Stimulated activated naive CD8-positive, alpha-beta T cell treated with anti-CD3 and anti-CD28 coated beads, Interleukin-15, Interleukin-2, amounts not matched to agents 100 U/mL and 50 U/mL, for 24 hours (primary cell): Measurements from ENCODE around the gene SCRN3.
"Not testable (repeated sequence)": the region's sequence is repeated elsewhere in the genome, so short reads cannot be mapped to it uniquely, and the experiment has no call there.

Experiments used
- ATAC-seq: fragments of 150-1000 bp; cut with Tn5 transposase; one replicate; pipeline ENCODE4 v1.10.0; 2021
- DNase-seq: peaks from one replicate; pipeline ENCODE4 v3.0.0; 2021

Gene SCRN3, protein sequence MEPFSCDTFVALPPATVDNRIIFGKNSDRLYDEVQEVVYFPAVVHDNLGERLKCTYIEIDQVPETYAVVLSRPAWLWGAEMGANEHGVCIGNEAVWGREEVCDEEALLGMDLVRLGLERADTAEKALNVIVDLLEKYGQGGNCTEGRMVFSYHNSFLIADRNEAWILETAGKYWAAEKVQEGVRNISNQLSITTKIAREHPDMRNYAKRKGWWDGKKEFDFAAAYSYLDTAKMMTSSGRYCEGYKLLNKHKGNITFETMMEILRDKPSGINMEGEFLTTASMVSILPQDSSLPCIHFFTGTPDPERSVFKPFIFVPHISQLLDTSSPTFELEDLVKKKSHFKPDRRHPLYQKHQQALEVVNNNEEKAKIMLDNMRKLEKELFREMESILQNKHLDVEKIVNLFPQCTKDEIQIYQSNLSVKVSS

DNA sequence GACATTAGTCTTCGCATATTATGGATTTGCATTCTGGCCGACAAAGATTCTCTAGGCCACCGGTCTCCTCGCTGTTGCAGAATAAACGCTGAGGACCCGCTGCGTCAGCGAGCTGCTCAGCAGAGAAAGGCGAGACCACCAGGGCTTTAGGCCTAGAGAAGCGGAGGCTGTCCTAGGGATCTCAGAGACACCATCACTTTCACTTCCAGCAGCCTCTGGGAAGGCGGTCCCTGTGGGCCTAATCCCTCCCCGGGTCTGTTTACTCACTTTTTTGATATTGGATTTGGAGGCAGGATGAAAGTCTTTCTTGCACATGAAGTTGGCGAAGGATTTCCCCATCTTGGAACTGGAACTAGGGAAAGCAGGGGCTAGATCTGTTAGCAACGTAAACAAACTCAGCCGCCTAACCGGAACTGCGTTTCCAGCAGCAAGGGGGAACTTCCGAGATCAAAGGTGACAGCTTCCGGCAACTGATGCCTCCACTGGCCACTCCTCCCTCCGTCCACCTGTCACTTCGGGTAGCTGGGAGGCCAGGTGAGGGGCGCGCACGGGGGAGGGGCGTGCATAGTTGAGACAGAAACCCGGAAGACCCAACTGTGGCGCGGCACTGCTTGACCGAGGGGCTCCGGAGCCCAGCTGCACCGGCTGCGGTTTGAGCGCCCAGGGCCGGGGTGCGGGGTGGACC is at the start of gene SCRN3:
Gene SCRN3, plus strand, starts transcription at position 447 of the 685 bp plus-strand sequence. CDS start 2,554 bp downstream, outside the sequence.
- ATAC-seq (peak; percentile 92), DNase-seq (peak; percentile 75)

DNA sequence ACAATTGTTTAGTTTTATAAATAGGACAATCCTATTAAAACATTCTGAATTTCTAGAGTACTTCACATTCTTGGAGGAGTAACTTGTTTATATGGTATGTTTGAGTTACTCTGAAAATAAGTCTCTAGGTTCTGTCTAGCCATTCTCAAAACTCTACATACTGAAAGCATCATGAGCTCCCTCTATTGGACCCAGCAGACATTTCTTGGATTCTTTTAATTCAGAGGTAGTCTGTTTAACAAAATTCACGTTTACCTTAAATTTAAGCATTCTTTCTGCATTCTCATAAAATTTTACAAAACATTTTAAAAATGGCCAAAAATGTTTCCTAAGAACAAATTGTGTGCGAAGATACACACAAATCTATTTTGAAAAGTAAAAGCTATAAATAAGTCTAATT is 45.5 kb upstream of the SCRN3 start:
- no peak for DNase-seq
- no peak for ATAC-seq

DNA sequence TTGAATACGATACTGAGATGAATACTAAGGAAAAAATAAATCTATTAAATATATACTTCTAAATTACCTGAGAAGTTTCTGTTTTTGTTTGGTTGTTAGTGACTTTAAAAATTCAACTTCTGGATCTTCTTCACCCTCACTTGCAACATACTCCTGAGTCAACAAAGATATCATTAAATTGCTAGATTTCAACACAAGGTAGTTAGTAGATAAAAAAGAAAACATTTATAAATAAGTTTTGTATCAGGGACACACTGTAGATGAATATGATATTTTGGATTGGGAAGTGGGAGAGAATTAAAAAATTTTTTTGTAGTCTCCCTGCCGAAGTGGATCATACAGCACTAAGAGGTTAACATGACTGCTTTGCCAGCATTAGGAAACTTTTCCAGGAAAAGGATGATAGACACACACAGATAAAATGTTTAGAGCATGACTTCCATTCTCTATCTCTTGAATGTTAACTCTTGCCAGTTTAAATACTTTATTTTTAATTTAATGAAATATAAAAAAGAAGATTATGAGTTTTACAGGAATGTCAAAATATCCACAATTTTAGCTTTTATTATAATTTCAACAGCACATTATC is 44.8 kb upstream of the SCRN3 start:
- no peak for ATAC-seq
- no peak for DNase-seq

DNA sequence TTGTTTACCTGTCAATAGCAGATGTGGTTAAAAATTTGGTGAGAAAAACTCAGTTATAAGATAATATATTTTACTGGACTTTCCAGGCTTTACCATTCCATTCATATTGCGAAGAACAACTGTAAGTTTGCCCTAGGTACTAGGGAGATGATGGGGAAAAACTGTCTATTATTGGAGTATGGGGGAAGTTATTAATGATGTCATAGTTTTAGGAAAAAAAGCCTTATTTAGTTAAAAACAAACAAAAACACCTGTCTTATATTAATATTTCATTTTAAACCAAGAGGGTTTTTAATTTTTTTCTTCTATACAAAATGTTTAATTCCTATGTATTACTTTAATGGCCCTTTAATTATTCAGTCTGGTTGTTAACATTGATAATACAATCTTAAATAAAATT is 42.5 kb upstream of the SCRN3 start:
- DNase-seq (no peak), ATAC-seq (no peak)

DNA sequence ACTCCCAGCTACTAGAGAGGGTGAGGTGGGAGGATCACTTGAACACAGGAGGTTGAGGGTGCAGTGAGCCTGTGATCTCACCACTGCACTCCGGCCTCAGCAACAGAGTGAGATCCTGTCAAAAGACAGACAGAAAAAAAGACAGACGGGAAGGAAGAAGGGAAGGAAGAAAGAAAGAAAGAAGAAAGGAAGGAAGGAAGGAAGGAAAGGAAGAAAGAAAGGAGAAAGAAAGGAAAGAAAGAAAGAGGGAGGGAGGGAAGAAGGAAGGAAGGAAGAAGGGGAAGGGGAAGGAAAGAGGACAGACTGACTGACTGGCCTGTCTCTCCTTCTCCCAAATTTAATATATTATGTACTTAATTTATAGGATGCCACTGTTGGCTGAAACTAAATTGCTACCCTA is 39.2 kb upstream of the SCRN3 start:
- DNase-seq (no peak), ATAC-seq (no peak)

DNA sequence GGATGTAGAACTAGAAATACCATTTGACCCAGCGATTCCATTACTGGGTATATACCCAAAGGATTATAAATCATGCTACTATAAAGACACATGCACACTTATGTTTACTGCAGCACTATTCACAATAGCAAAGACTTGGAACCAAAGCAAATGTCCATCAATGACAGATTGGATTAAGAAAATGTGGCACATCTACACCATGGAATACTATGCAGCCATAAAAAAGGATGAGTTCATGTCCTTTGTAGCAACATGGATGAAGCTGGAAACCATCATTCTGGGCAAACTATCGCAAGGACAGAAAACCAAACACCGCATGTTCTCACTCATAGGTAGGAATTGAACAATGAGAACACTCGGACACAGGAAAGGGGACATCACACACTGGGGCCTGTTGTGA is 35.9 kb upstream of the SCRN3 start:
- not testable (repeated sequence) for DNase-seq, ATAC-seq

DNA sequence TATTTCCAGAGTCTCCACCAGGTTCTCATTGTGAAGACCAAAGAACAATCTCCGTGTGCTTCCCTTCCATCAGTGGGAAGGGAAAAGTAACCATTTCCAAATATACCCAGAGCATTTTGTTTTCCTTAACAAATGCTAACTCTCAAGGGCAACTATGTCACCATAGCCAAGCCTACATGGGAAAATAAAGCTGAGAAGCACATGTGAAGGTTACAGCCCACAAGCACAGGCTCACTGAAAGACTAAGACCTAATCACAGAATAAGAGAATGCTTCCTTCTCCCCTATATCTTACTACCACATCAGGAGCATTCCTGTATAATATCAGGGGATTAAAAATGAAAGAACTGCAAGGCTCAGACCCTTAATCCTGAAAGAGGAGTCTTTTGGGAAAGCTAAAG is 32.6 kb upstream of the SCRN3 start:
- DNase-seq: no peak
- ATAC-seq: no peak

DNA sequence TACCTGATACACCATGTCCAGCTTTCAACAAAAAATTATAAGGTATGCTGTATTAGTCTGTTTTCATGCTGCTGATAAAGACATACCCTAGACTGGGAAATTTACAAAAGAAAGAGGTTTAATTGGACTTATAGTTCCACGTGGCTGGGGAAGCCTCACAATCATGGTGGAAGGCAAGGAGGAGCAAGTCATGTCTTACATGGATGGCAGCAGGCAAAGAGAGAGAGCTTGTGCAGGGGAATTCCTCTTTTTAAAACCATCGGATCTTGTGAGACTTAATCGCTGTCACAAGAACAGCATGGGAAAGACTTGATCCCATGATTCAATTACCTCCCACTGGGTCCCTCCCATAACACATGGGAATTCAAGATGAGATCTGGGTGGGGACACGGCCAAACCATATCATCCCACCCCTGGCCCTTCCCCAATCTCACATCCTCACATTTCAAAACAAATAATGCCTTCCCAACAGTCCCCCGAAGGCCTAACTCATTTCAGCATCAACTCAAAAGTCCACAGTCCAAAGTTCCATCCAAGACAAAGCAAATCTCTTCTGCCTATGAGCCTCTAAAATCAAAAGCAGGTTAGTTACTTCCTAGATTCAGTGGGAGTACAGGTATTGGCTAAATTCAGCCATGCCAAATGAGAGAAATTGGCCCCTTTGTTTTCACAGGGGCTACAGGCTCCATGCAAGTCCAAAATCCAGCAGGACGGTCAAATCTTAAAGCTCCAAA is 31.9 kb upstream of the SCRN3 start:
- ATAC-seq, DNase-seq: not testable (repeated sequence)

DNA sequence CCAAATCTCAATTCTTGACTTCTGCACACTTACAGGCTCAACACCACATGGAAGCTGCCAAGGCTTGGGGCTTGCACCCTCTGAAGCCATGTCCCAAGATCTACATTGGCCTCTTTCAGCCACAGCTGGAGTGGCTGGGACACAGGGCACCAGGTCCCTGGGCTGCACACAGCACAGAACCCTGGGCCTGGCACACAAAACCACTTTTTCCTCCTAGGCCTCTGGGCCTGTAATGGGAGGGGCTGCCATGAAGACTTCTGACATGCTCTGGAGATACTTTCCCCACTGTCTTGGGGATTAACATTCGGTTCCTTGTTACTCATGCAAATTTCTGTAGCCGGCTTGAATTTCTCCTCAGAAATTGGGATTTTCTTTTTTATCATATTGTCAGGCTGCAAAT is 30.9 kb upstream of the SCRN3 start:
- DNase-seq (no peak), ATAC-seq (no peak)

DNA sequence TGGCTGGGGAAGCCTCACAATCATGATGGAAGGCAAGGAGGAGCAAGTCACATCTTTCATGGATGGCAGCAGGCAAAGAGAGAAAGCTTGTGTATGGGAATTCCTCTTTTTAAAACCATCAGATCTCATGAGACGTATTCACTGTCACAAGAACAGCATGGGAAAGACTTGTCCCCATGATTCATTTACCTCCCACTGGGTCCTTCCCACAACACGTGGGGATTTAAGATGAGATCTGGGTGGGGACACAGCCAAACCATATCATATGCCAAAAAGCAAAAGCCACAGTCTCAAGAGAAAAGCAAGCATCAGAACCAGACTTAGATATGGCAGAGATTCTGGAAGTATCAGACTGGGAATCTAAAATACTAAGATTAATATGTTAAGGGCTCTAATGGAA is 30.0 kb upstream of the SCRN3 start:
- DNase-seq (no peak), ATAC-seq (no peak)

DNA sequence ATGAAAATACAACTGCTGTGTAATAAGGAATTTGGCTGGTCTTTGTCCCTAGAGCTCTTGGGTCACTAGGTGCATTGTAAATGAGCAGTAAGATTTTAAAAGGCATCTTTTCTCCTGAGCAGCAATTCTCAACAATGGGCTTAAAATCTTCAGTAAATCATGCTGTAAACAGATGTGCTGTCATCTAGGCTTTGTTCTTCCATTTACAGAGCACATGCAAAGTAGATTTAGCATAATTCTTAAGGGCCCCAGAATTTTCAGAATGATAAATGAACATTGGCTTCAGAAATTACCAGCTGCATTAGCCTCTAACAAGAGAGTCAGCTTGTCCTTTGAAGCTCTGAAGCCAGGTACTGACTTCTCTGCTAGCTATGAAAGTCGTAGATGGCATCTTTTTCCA is 26.8 kb upstream of the SCRN3 start:
- DNase-seq: no peak
- ATAC-seq: no peak

DNA sequence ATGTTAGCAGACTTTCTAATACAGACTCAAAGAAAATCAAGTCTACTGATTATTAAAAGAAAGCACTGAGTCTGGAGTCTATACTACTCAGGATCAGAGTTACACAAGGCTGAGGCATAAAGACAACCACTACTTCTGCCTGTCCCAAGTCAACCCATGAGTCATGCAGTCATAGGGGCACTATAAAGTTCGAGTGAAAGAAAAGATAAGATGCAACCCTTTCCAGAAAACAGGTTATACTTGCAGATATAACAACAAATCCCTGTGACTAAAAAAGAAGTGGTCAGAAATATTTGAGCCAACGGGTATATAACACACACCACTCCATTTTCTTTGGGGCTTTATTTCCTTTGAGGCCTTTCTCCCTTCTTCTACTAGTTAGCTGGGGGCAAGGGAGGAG is 18.6 kb upstream of the SCRN3 start:
- ATAC-seq (no peak), DNase-seq (no peak)

DNA sequence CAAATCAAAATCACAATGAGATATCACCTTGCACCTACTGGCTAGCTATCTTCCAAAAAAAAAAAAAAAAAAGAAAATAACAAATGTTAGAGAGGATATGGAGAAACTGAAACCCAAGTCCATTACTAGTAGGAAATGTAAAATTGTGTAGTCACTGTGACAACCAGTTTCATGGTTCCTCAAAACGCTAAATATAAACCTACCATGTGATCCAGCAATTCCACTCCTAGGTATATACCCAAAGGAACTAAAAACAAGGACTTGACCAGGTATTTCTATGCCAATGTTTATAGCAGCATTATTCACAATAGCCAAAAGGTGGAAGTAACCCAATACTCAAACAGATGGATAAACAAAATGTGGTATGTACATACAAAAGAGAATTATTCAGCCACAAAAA is 11.7 kb upstream of the SCRN3 start:
- DNase-seq (no peak), ATAC-seq (no peak)

DNA sequence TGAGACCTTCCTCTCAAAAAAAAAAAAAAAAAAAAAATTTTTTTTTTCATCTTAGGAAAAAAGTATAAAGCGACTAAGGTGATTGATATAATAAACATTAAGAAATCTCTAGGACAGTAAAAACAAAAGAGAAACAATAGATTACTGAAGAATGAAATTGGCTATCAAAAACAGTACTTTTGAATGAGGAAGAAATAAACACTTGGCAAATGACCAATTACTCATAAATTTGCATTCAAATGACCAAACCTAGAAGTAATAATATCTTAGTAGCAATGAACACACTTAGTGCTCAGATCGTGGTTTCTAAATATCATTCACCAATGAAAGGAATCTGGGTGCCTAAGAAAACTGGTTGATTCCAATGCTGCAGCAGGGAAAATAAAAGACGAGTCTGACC is 10.3 kb upstream of the SCRN3 start:
- DNase-seq: no peak
- ATAC-seq: no peak

DNA sequence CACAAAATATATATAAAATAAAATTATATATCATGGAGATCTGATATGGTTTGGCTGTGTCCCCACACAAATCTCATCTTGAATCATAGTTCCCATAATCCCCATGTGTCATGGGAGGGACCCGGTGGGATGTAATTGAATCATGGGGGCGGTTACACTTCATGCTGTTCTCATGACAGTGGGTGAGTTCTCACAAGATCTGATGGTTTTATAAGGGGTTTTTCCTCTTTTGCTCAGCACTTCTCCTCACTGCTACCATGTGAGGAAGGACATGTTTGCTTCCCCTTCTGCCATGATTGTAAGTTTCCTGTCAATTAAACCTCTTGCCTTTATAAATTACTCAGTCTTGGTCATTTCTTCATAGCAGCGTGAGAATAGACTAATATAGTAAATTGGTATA is 6.8 kb upstream of the SCRN3 start:
- DNase-seq, ATAC-seq: not testable (repeated sequence)

DNA sequence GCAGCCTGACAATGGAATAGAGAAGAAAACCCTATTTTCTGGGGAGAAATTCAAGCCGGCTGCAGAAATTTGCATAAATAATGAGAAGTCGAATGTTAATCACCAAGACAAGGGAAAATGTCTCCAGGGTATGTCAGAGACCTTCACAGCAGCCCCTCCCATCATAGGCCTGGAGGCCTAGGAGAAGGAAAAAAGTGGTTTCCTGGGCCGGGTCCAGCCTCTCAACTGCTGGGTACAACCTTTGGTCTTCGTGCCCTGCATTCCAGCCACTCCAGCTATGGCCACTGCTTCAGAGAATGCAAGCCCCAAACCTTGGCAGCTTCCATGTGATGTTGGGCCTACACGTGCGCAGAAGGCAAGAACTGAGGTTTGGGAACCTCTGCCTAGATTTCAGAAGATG is 6.0 kb upstream of the SCRN3 start:
- ATAC-seq (no peak), DNase-seq (no peak)

DNA sequence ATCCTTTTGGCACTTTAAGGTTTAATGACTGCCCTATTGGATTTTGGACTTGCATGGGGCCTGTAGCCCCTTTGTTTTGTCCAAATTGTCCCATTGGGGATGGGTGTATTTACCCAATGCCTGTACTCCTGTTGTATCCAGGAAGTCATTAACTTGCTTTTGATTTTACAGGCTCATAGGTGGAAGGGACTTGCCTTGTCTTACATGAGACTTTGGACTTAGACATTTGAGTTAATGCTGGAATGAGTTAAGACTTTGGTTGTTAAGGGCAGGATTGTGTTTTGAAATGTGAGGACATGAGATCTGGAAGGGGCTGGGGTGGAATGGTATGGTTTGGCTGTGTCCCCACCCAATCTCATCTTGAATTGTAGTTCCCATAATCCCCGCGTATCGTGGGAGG is 5.2 kb upstream of the SCRN3 start:
- ATAC-seq, DNase-seq: not testable (repeated sequence)

DNA sequence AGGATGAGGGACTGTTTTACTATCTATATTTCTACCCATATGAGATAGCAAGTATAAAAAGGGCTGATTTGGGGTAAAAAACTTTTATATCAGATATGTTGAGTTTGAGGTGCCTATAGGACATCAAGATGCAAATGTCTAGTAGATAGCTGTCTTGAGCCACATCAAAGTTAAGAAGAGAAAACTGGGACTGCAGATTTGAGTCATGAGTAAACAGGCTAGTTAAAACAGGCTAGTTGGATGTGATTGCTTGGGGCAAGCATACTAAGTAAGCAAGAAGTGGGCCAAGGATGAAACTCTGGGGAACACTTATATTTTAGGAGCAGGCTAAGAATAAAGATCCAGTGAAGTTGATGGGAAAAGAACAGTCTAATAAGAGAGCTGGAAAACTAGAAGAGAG is 2.8 kb upstream of the SCRN3 start:
- ATAC-seq (no peak), DNase-seq (no peak)

DNA sequence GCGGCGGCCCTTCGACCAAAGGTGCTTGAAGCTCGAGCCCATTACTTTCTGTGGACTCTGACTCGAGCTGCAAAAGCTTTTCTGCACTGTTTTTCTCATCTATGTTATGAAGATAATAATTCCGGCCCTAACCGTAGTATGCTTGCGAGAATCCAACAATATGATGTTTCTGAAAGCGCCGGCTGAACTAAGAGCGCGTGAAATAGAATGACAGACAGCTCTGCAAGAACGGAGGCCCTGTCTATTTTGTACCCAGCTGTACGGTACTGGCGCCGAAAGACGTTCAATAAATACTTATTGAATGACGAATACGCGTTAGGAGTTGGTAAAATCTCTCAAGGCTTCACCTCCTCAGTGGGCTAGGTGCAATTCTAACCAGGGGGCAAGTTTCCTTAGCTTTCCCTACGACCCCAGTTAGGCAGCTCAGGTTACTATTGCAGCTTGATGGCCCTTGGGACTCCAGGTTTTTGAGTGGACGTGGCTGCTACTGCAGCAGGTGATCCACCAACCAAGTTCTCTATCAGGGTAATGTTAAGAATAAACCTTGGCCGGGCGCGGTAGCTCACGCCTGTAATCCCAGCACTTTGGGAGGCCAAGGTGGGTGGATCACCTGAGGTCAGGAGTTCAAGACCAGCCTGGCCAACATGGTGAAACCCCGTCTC is 570 bp downstream of the SCRN3 start:
- no peak for DNase-seq
- ATAC-seq: peak; percentile 25

DNA sequence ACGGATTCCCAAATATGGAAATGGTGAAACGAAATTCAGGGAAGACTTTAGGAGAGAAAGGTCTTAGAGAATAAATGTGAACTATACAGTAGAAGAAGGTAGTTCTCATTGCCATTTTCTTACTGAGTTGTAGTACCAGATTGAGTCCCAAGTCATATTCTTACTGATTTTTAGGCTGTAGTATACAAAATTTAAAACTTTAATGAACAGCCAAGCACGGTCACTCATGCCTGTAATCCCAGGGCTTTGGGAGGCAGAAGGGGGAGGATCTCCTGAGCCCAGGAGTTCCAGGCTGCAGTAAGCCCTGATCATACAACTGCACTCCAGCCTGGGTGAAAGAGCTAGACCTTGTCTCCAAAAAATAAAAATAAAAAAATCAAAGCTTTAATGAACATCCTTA is 2.2 kb downstream of the SCRN3 start:
- ATAC-seq (no peak), DNase-seq (no peak)

DNA sequence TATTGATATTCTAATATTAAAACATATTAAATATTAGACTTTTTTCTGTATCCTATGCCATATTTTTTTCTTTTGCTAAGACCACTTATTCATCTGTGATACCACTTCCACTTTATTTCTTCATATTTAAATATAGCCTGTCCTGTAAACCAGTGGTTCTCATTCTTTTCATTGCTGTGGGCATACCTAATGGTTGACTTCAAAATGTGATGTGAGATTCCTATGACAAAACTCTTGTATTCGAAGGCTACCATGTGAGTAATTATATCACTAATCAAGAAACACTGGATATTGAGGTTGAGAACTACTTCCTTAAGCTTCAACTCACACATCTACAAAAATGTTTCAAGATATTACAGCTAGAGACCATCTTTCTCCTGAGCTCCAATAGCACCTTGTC is 3.6 kb downstream of the SCRN3 start:
- no peak for ATAC-seq
- DNase-seq: no peak

DNA sequence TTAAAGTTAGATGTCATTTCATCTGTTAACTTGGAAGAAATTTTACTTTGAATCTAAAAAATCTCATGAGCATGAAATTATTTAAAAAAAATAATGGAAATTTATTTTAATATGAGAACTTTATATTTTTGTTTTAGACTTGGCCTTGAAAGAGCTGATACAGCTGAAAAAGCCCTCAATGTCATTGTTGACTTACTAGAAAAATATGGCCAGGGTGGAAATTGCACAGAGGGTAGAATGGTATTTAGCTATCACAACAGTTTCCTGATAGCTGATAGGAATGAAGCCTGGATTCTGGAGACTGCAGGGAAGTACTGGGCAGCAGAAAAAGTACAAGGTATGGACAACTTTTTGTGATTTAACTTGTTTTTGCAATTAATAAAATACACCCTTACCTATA is 5.3 kb downstream of the SCRN3 start:
- DNase-seq (no peak), ATAC-seq (no peak)
